ENCODE results near the gene LZTS2.

DNA sequence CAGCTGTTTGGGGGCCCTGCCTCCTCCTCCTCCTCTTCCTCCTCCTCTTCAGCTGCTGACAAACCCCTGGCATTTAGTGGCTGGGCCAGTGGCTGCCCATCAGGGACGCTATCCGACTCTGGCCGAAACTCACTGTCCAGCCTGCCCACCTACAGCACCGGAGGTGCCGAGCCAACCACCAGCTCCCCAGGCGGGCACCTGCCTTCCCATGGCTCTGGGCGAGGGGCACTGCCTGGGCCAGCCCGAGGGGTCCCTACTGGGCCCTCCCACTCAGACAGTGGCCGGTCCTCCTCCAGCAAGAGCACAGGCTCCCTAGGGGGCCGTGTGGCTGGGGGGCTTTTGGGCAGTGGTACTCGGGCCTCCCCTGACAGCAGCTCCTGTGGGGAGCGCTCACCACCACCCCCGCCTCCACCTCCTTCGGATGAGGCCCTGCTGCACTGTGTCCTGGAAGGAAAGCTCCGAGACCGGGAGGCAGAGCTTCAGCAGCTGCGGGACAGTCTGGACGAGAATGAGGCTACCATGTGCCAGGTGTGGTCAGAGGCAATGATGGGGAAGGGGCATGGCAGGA is 4.1 kb downstream of the LZTS2 start:
- TF ChIP-seq, protein P1, sequence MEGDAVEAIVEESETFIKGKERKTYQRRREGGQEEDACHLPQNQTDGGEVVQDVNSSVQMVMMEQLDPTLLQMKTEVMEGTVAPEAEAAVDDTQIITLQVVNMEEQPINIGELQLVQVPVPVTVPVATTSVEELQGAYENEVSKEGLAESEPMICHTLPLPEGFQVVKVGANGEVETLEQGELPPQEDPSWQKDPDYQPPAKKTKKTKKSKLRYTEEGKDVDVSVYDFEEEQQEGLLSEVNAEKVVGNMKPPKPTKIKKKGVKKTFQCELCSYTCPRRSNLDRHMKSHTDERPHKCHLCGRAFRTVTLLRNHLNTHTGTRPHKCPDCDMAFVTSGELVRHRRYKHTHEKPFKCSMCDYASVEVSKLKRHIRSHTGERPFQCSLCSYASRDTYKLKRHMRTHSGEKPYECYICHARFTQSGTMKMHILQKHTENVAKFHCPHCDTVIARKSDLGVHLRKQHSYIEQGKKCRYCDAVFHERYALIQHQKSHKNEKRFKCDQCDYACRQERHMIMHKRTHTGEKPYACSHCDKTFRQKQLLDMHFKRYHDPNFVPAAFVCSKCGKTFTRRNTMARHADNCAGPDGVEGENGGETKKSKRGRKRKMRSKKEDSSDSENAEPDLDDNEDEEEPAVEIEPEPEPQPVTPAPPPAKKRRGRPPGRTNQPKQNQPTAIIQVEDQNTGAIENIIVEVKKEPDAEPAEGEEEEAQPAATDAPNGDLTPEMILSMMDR (tag by site-specific recombination; IDR thresholded peaks at IDR 0.05) = no peak
- no peak for TF ChIP-seq ZNF510 (tag by site-specific recombination; IDR thresholded peaks at IDR 0.05; ENCODE audit: insufficient replicate concordance)
- no peak for TF ChIP-seq ZNF175 (tag by site-specific recombination; IDR thresholded peaks at IDR 0.05)
- TF ChIP-seq, protein P2, sequence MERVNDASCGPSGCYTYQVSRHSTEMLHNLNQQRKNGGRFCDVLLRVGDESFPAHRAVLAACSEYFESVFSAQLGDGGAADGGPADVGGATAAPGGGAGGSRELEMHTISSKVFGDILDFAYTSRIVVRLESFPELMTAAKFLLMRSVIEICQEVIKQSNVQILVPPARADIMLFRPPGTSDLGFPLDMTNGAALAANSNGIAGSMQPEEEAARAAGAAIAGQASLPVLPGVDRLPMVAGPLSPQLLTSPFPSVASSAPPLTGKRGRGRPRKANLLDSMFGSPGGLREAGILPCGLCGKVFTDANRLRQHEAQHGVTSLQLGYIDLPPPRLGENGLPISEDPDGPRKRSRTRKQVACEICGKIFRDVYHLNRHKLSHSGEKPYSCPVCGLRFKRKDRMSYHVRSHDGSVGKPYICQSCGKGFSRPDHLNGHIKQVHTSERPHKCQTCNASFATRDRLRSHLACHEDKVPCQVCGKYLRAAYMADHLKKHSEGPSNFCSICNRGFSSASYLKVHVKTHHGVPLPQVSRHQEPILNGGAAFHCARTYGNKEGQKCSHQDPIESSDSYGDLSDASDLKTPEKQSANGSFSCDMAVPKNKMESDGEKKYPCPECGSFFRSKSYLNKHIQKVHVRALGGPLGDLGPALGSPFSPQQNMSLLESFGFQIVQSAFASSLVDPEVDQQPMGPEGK (tag by site-specific recombination; IDR thresholded peaks at IDR 0.05) = no peak
- TF ChIP-seq ZNF24 (tag by site-specific recombination; IDR thresholded peaks at IDR 0.05) = no peak
- TF ChIP-seq ZNF211 (tag by site-specific recombination; IDR thresholded peaks at IDR 0.05; ENCODE audit: low read depth) = no peak
- TF ChIP-seq SALL2 (tag by site-specific recombination; IDR thresholded peaks at IDR 0.05; ENCODE audit: borderline replicate concordance) = no peak
- no peak for TF ChIP-seq ZBTB7A (tag by site-specific recombination; IDR thresholded peaks at IDR 0.05; ENCODE audit: low read depth)
- TF ChIP-seq, protein P3, sequence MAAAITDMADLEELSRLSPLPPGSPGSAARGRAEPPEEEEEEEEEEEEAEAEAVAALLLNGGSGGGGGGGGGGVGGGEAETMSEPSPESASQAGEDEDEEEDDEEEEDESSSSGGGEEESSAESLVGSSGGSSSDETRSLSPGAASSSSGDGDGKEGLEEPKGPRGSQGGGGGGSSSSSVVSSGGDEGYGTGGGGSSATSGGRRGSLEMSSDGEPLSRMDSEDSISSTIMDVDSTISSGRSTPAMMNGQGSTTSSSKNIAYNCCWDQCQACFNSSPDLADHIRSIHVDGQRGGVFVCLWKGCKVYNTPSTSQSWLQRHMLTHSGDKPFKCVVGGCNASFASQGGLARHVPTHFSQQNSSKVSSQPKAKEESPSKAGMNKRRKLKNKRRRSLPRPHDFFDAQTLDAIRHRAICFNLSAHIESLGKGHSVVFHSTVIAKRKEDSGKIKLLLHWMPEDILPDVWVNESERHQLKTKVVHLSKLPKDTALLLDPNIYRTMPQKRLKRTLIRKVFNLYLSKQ (tag by site-specific recombination; IDR thresholded peaks at IDR 0.05; ENCODE audit: borderline replicate concordance) = no peak
